SK-N-SH (cell line): ENCODE data around the gene DDAH1. TPM values are rescaled to one million over a fixed set of nuclear protein-coding genes. Genes with fewer than 3 reads are reported as not detected.

ENCODE experiments used
- CTCF ChIA-PET: fragments of 300-600, 350-600 bp; formaldehyde crosslinking; extraction: SDS; loops from one replicate; lab custom pipeline; 2021; lab: Yijun Ruan, JAX
- POLR2A ChIA-PET: fragments of 350-600 bp; sonication (Branson Sonifier 250); formaldehyde crosslinking; extraction: SDS; loops from one replicate; lab custom pipeline; 2020; ENCODE audit warnings: antibody characterized with exemption, inconsistent platforms; lab: Yijun Ruan, JAX
- DNase-seq: peaks from one replicate; pipeline ENCODE4 v3.0.0; 2012
- H2AFZ ChIP-seq: fragments of 200-600 bp; sonication (generic); 2 replicates; pipeline ENCODE4 v1.8.1; 2016; ENCODE audit warnings: antibody characterized with exemption, mild to moderate bottlenecking, low read depth
- H3F3A ChIP-seq: fragments of 200-600 bp; sonication (generic); replicated peaks from 2 replicates; pipeline ENCODE3; 2016; ENCODE audit warnings: antibody characterized with exemption, mild to moderate bottlenecking; ENCODE audit not compliant: insufficient read depth
- H3K27ac ChIP-seq, 2 experiments: fragments of 200-500 bp in 1 of 2; fragments of 200-600 bp in 1 of 2; sonication (Bioruptor generic) in 1 of 2; sonication (generic), shearing (Covaris generic) in 1 of 2; 2 replicates each; pipeline versions ENCODE4 v1.5.1 to v1.6.1; 2014 to 2016; ENCODE audit warnings: low read depth in 2 of 2, inconsistent platforms in 1 of 2, low read length in 1 of 2, mild to moderate bottlenecking in 1 of 2, mixed read lengths in 1 of 2
- H3K27me3 ChIP-seq: fragments of 200-600 bp; sonication (generic), shearing (Covaris generic); 2 replicates; pipeline ENCODE4 v1.6.1; 2016; ENCODE audit warnings: mixed run types; ENCODE audit not compliant: insufficient read depth
- H3K36me3 ChIP-seq, 2 experiments: fragments of 200-500 bp in 1 of 2; fragments of 200-600 bp in 1 of 2; sonication (Bioruptor generic) in 1 of 2; sonication (generic) in 1 of 2; replicated peaks in 1 of 2; 2 replicates each; pipeline versions ENCODE3 to v1.5.1; 2014 to 2016; ENCODE audit warnings: low read length in 1 of 2, mild to moderate bottlenecking in 1 of 2; ENCODE audit not compliant: insufficient read depth in 2 of 2, control insufficient read depth in 1 of 2
- H3K4me1 ChIP-seq, 2 experiments: fragments of 200-500 bp in 1 of 2; fragments of 200-600 bp in 1 of 2; sonication (Bioruptor generic) in 1 of 2; sonication (generic), shearing (Covaris generic) in 1 of 2; 2 replicates each; pipeline versions ENCODE4 v1.5.1 to v1.6.1; 2014 to 2016; ENCODE audit warnings: low read depth in 1 of 2, low read length in 1 of 2, mixed run types in 1 of 2; ENCODE audit not compliant: insufficient read depth in 2 of 2, control insufficient read depth in 1 of 2
- H3K4me2 ChIP-seq: fragments of 200-600 bp; sonication (generic), shearing (Covaris generic); 2 replicates; pipeline ENCODE4 v1.6.1; 2017; ENCODE audit warnings: mixed run types
- H3K4me3 ChIP-seq, 2 experiments: fragments of 200-500 bp in 1 of 2; fragments of 200-600 bp in 1 of 2; sonication (Bioruptor generic) in 1 of 2; sonication (generic), shearing (Covaris generic) in 1 of 2; 2 replicates each; pipeline versions ENCODE4 v1.5.1 to v1.8.1; 2014 to 2016; ENCODE audit warnings: low read depth in 2 of 2, inconsistent platforms in 1 of 2, low read length in 1 of 2, mild to moderate bottlenecking in 1 of 2, mixed read lengths in 1 of 2, moderate library complexity in 1 of 2
- H3K79me2 ChIP-seq: fragments of 200-600 bp; sonication (generic); 2 replicates; pipeline ENCODE4 v1.8.1; 2017; ENCODE audit warnings: mild to moderate bottlenecking; ENCODE audit not compliant: insufficient read depth
- H3K9ac ChIP-seq: fragments of 200-600 bp; sonication (generic); 2 replicates; pipeline ENCODE4 v1.6.1; 2017; ENCODE audit warnings: mixed run types
- H3K9me2 ChIP-seq: fragments of 200-600 bp; sonication (generic); 2 replicates; pipeline ENCODE4 v1.6.1; 2017; ENCODE audit warnings: mixed run types
- H3K9me3 ChIP-seq: fragments of 200-600 bp; sonication (generic); 2 replicates; pipeline ENCODE4 v1.6.1; 2017; ENCODE audit warnings: mixed run types, mild to moderate bottlenecking, moderate library complexity
- H4K20me1 ChIP-seq: fragments of 200-600 bp; sonication (generic); 2 replicates; pipeline ENCODE4 v1.6.1; 2017; ENCODE audit warnings: mild to moderate bottlenecking, mixed run types; ENCODE audit not compliant: insufficient read depth
- EP300 ChIP-seq, 2 experiments: IDR thresholded peaks; 2 replicates each; pipeline versions ENCODE4 v1.4.0 to v1.6.1; 2012; ENCODE audit warnings: borderline replicate concordance in 1 of 2, low read depth in 1 of 2, low read length in 1 of 2
- FOSL2 ChIP-seq: IDR thresholded peaks from 2 replicates; pipeline ENCODE4 v1.4.0; 2012; ENCODE audit warnings: low read depth, mild to moderate bottlenecking, moderate library complexity, borderline replicate concordance
- FOXJ3 ChIP-seq: sonication (generic); formaldehyde crosslinking; IDR thresholded peaks from 2 replicates; pipeline ENCODE4 v1.5.1; 2020; ENCODE audit warnings: mild to moderate bottlenecking, missing genetic modification reagents
- GABPA ChIP-seq: IDR thresholded peaks from 2 replicates; pipeline ENCODE4 v1.4.0; 2012; ENCODE audit warnings: low read depth, mild to moderate bottlenecking
- GATA2 ChIP-seq: sonication (generic); formaldehyde crosslinking; IDR thresholded peaks from 2 replicates; pipeline ENCODE4 v1.5.0; 2020; ENCODE audit warnings: mild to moderate bottlenecking, missing genetic modification reagents
- JUND ChIP-seq: IDR thresholded peaks from 2 replicates; pipeline ENCODE4 v1.4.0; 2012
- MXI1 ChIP-seq: IDR thresholded peaks from 2 replicates; pipeline ENCODE4 v1.6.1; 2012; ENCODE audit warnings: mild to moderate bottlenecking, low read depth, low read length, improper control_type of control experiment
- NFIC ChIP-seq: IDR thresholded peaks from 2 replicates; pipeline ENCODE4 v1.4.0; 2012; ENCODE audit warnings: borderline replicate concordance
- NRF1 ChIP-seq: IDR thresholded peaks from 2 replicates; pipeline ENCODE4 v1.6.1; 2012; ENCODE audit warnings: low read depth, mild to moderate bottlenecking, low read length
- RAD21 ChIP-seq: IDR thresholded peaks from 2 replicates; pipeline ENCODE4 v1.6.1; 2012; ENCODE audit warnings: mild to moderate bottlenecking, low read length
- RFX5 ChIP-seq: IDR thresholded peaks from 2 replicates; pipeline ENCODE4 v1.6.1; 2012; ENCODE audit warnings: mild to moderate bottlenecking, improper control_type of control experiment, low read length
- RXRA ChIP-seq: IDR thresholded peaks from 2 replicates; pipeline ENCODE4 v1.4.0; 2012; ENCODE audit warnings: low read depth, mild to moderate bottlenecking, borderline replicate concordance
- TAF1 ChIP-seq: IDR thresholded peaks from 2 replicates; pipeline ENCODE4 v1.6.1; 2012; ENCODE audit warnings: low read depth, mild to moderate bottlenecking, low read length, moderate library complexity, borderline replicate concordance
- TEAD4 ChIP-seq: IDR thresholded peaks from 2 replicates; pipeline ENCODE4 v1.4.0; 2012; ENCODE audit warnings: mild to moderate bottlenecking, borderline replicate concordance; ENCODE audit not compliant: insufficient read depth
- WGBS: methylation state at CpG from one replicate; pipeline ENCODE4 v1.1.6; 2017; ENCODE audit warnings: low lambda C conversion rate; 5-methylcytosine and 5-hydroxymethylcytosine counted together
- polyA plus RNA-seq, 3 experiments: library from polyadenylated mRNA; depleted of rRNA; stranded (reverse); fragments of >200 nt; gene quantifications; 2 replicates each; pipeline ENCODE4 v1.2.3, GENCODE V29; 2012
- TF ChIP-seq, protein P1 (sequence below): fragments of 150-350 bp; IDR thresholded peaks from 2 replicates; pipeline ENCODE4 v1.6.1; 2017; ENCODE audit warnings: antibody characterized with exemption, low read length, low read depth, borderline replicate concordance
- TF ChIP-seq, protein P2 (sequence below): fragments of 200-600 bp; sonication (generic); IDR thresholded peaks from 2 replicates; pipeline ENCODE4 v1.6.1; 2017; ENCODE audit warnings: antibody characterized with exemption, mild to moderate bottlenecking, moderate library complexity
- TF ChIP-seq, protein P3 (sequence below): IDR thresholded peaks from 2 replicates; pipeline ENCODE4; 2012
- TF ChIP-seq, protein P4 (sequence below): IDR thresholded peaks from 2 replicates; pipeline ENCODE4 v1.4.0; 2012; ENCODE audit warnings: low read depth, borderline replicate concordance

The DDAH1 gene
- polyA plus RNA-seq, 1 of the 3 experiments (the other 2 are of a cell fraction): 64.3 TPM

DNA sequence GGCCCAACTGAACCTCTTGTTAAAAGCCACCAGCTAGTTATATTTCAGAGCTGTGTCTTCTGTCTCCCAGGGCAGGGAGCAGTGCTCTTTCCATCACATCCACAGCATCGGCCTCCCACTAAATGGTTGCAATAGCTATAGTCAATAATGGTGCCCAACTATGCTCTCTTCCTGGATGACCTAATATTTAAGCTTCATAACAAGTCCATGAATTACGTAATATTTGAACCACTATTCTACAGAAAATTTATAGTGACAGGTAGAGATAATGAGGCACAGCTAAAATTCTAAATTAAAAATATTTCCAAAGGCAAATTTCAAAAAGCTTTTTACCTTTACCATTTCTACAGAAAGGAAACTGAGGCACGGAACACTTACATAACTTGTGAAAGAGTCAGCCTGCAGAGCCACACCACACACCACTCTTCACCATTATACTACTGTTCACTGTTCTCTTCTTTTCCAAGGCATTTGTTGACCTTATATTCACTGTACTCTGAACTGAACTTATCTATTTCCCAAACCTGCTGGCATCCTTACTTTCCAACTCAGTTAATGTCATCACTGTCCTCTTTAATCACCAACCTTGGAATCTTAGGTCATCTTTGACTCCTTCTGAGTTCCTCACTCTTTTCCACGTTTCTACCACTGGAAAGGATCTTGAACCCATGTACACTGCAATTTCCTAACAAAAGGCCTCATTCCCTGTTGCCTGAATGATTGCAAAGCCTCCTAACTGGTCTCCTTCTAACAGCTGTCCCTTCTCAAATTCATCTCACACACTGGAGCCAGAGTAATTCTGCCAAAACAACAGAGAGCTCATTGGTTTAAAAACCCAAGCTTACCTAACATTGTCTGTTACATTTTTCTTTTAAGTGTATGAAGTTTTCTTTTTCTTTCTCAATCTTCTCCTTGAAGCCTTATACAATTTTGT lies 85.5 kb downstream of the DDAH1 start:
- POLR2A ChIA-PET: no interaction called here

More for the DNA sequence above, 85.5 kb downstream of the DDAH1 start:
- no peaks in the 10 kb centered on the region for H3K27me3 ChIP-seq
- H3K9me2 ChIP-seq: no peaks in the 10 kb centered on the region
- H3K27ac ChIP-seq: no peak overlapping the region
- no peak overlapping the region for H3K4me2 ChIP-seq
- DNase-seq: no peak
- peaks cover 2% of the 10 kb centered on the region for H3F3A ChIP-seq
- H3K36me3 ChIP-seq: peaks cover 0 to 28% of the 10 kb centered on the region in 2 experiments
- TF ChIP-seq NRF1: no peak
- no peak for TF ChIP-seq TAF1
- TF ChIP-seq TEAD4: no peak
- no peak for TF ChIP-seq FOSL2
- TF ChIP-seq, protein P1, sequence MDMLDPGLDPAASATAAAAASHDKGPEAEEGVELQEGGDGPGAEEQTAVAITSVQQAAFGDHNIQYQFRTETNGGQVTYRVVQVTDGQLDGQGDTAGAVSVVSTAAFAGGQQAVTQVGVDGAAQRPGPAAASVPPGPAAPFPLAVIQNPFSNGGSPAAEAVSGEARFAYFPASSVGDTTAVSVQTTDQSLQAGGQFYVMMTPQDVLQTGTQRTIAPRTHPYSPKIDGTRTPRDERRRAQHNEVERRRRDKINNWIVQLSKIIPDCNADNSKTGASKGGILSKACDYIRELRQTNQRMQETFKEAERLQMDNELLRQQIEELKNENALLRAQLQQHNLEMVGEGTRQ: no peak
- no peak for TF ChIP-seq MXI1
- no peak for TF ChIP-seq RAD21
- TF ChIP-seq RXRA: no peak
- TF ChIP-seq, protein P2, sequence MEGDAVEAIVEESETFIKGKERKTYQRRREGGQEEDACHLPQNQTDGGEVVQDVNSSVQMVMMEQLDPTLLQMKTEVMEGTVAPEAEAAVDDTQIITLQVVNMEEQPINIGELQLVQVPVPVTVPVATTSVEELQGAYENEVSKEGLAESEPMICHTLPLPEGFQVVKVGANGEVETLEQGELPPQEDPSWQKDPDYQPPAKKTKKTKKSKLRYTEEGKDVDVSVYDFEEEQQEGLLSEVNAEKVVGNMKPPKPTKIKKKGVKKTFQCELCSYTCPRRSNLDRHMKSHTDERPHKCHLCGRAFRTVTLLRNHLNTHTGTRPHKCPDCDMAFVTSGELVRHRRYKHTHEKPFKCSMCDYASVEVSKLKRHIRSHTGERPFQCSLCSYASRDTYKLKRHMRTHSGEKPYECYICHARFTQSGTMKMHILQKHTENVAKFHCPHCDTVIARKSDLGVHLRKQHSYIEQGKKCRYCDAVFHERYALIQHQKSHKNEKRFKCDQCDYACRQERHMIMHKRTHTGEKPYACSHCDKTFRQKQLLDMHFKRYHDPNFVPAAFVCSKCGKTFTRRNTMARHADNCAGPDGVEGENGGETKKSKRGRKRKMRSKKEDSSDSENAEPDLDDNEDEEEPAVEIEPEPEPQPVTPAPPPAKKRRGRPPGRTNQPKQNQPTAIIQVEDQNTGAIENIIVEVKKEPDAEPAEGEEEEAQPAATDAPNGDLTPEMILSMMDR: no peak
- no peak for TF ChIP-seq GABPA
- TF ChIP-seq, protein P3, sequence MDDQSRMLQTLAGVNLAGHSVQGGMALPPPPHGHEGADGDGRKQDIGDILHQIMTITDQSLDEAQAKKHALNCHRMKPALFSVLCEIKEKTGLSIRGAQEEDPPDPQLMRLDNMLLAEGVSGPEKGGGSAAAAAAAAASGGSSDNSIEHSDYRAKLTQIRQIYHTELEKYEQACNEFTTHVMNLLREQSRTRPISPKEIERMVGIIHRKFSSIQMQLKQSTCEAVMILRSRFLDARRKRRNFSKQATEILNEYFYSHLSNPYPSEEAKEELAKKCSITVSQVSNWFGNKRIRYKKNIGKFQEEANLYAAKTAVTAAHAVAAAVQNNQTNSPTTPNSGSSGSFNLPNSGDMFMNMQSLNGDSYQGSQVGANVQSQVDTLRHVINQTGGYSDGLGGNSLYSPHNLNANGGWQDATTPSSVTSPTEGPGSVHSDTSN: no peak
- TF ChIP-seq JUND: no peak
- TF ChIP-seq GATA2: no peak
- TF ChIP-seq NFIC: no peak
- no peak for TF ChIP-seq EP300 (IDR thresholded peaks at IDR 0.05; ENCODE audit: borderline replicate concordance in 1 of 2, low read depth in 1 of 2, low read length in 1 of 2)
- no peak for TF ChIP-seq FOXJ3 (CRISPR knock-in tag)
- TF ChIP-seq, protein P4, sequence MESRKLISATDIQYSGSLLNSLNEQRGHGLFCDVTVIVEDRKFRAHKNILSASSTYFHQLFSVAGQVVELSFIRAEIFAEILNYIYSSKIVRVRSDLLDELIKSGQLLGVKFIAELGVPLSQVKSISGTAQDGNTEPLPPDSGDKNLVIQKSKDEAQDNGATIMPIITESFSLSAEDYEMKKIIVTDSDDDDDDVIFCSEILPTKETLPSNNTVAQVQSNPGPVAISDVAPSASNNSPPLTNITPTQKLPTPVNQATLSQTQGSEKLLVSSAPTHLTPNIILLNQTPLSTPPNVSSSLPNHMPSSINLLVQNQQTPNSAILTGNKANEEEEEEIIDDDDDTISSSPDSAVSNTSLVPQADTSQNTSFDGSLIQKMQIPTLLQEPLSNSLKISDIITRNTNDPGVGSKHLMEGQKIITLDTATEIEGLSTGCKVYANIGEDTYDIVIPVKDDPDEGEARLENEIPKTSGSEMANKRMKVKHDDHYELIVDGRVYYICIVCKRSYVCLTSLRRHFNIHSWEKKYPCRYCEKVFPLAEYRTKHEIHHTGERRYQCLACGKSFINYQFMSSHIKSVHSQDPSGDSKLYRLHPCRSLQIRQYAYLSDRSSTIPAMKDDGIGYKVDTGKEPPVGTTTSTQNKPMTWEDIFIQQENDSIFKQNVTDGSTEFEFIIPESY: no peak
- no peak for TF ChIP-seq RFX5
- H4K20me1 ChIP-seq: no peaks in the 10 kb centered on the region
- peaks cover 100% of the 10 kb centered on the region for H3K79me2 ChIP-seq
- H3K9me3 ChIP-seq: peaks cover 7% of the 10 kb centered on the region
- CTCF ChIA-PET: interaction anchor here (2.1 kb wide), 1 partner anchor 10 kb away, joined by 9 read pairs; no protein-coding TSS in a partner anchor
- 95% methylated on average over 4 of the region's 4 CpGs for WGBS
- H2AFZ ChIP-seq: no peak overlapping the region
- H3K4me3 ChIP-seq: no peak overlapping the region
- H3K4me1 ChIP-seq: peaks cover 2 to 24% of the 10 kb centered on the region in 2 experiments; a peak in 3 of 4 replicates
- no peak overlapping the region for H3K9ac ChIP-seq
